OCI-LY3 (cell line): ENCODE data around the gene AFF1.

ENCODE experiments used
- CTCF ChIP-seq: fragments of 200-600, 300-600 bp; sonication (generic); IDR thresholded peaks from 2 replicates; pipeline ENCODE4 v1.5.1; 2014; ENCODE audit warnings: antibody characterized with exemption, low read length, low read depth
- EZH2phosphoT487 ChIP-seq: fragments of 200-600 bp; shearing (Covaris generic); IDR thresholded peaks from 2 replicates; pipeline ENCODE4 v1.6.1; 2018; ENCODE audit warnings: antibody characterized with exemption, mixed run types, low read depth

GRCh38 chr4:86978709-86979108, 43.9 kb downstream of the AFF1 start:
- TF ChIP-seq CTCF = no peak
- TF ChIP-seq EZH2phosphoT487 = no peak
